ENCODE results near the gene CCDC134. TPM values are rescaled to one million over a fixed set of nuclear protein-coding genes. Genes with fewer than 3 reads are reported as not detected.

Gene CCDC134
- total and polyA plus RNA-seq, 2 of the 8 experiments (the other 6 are each of a cell fraction or from before 2014, with no cell fraction given) = 7.7 to 20.0 TPM

GRCh38 chr22:41758231-41758630 lies 42.2 kb upstream of the CCDC134 start:
- Histone ChIP-seq H4K20me1 (replicated peaks in 1 of 2; ENCODE audit: control insufficient read depth in 1 of 2, insufficient read depth in 2 of 2, low read length in 2 of 2) (no peaks in the 10 kb centered on the region), H3K79me2 (ENCODE audit: control insufficient read depth in 1 of 2, insufficient read depth in 2 of 2, low read length in 2 of 2) (no peaks in the 10 kb centered on the region)

More at GRCh38 chr22:41758231-41758630, 42.2 kb upstream of the CCDC134 start:
- no peak overlapping the region for H3K18ac ChIP-seq (ENCODE audit: extremely low read depth, low read length)
- TF ChIP-seq BCL11A (IDR thresholded peaks at IDR 0.05; ENCODE audit: low read depth in 2 of 2, low read length in 2 of 2) = no peak
- TF ChIP-seq E2F6 (IDR thresholded peaks at IDR 0.05) = no peak
- TF ChIP-seq SAP30 (IDR thresholded peaks at IDR 0.05; ENCODE audit: insufficient read depth, insufficient replicate concordance, low read length) = no peak
- no peak for TF ChIP-seq POU5F1 (IDR thresholded peaks at IDR 0.05; ENCODE audit: low read depth, low read length)
- TF ChIP-seq EGR1 (IDR thresholded peaks at IDR 0.05; ENCODE audit: borderline replicate concordance, low read depth, low read length) = no peak
- no peak for TF ChIP-seq SRF (IDR thresholded peaks at IDR 0.05; ENCODE audit: low read depth, low read length)
- TF ChIP-seq CREB1 (IDR thresholded peaks at IDR 0.05) = no peak
- TF ChIP-seq SP2 (IDR thresholded peaks at IDR 0.05; ENCODE audit: low read length) = no peak
- no peak for TF ChIP-seq CHD1 (IDR thresholded peaks at IDR 0.05; ENCODE audit: low read depth, low read length)
- ChIA-PET CTCF (ENCODE audit: partially characterized antibody) (interaction anchor here (1.1 to 5.1 kb wide), 4 partner anchors 10 to 101 kb away, joined by 3 to 26 read pairs (median 13); no protein-coding TSS in a partner anchor), POLR2A (ENCODE audit: partially characterized antibody) (no interaction called here)
- no peak overlapping the region for H2BK120ac ChIP-seq (replicated peaks; ENCODE audit: low read depth, low read length)
- H4K91ac ChIP-seq (replicated peaks; ENCODE audit: insufficient read length, low read length) = no peak overlapping the region
- H3K36me3 ChIP-seq (ENCODE audit: control insufficient read depth in 2 of 4, insufficient read depth in 4 of 4, low read length in 3 of 4) = no peaks in the 10 kb centered on the region
- peaks cover 0 to 7% (median 4%) of the 10 kb centered on the region in 4 experiments; a peak in 5 of 7 replicates for H3K4me1 ChIP-seq (replicated peaks in 1 of 4; ENCODE audit: control insufficient read depth in 3 of 4, insufficient read depth in 4 of 4, low read length in 3 of 4)
- no peak overlapping the region for H3K4me2 ChIP-seq (ENCODE audit: insufficient read depth in 1 of 2, low read depth in 2 of 2, low read length in 2 of 2)
- no peak overlapping the region for H4K8ac ChIP-seq (ENCODE audit: extremely low read depth, insufficient read depth, low read length)
- FAIRE-seq = no peak
- no peak overlapping the region for H2BK20ac ChIP-seq (ENCODE audit: low read length)
- no peak overlapping the region for H3K27ac ChIP-seq (ENCODE audit: low read depth, low read length)
- WGBS, 2 experiments (ENCODE audit: extremely low coverage in 1 of 2, insufficient coverage in 1 of 2, insufficient read length in 1 of 2, insufficient replicate concordance in 2 of 2, low coverage in 1 of 2, low lambda C conversion rate in 2 of 2, missing lambda C conversion rate in 1 of 2) = 77% methylated on average over 2 of the region's 2 CpGs; no CpG with 5 or more reads in 1 of the 2 experiments
- no peak overlapping the region for H4K5ac ChIP-seq (ENCODE audit: insufficient read length, low read depth, low read length)
- H2BK12ac ChIP-seq (ENCODE audit: low read depth, low read length) = no peak overlapping the region
- no peak overlapping the region for H3K23ac ChIP-seq (ENCODE audit: insufficient read length)
- no peak overlapping the region for H3K4ac ChIP-seq (replicated peaks; ENCODE audit: insufficient read length, low read depth, low read length)
- H3K79me1 ChIP-seq (ENCODE audit: low read depth, low read length) = no peaks in the 10 kb centered on the region
- H3K56ac ChIP-seq (replicated peaks; ENCODE audit: insufficient read length, low read depth, low read length) = no peak overlapping the region
- no peaks in the 10 kb centered on the region; a peak in 1 of 7 replicates for H3K27me3 ChIP-seq (replicated peaks in 1 of 4; ENCODE audit: control insufficient read depth in 3 of 4, extremely low read depth in 1 of 4, insufficient read depth in 3 of 4, low read length in 3 of 4)
- no peak overlapping the region for H3K9ac ChIP-seq (replicated peaks in 1 of 4; ENCODE audit: extremely low read depth in 1 of 4, low read depth in 3 of 4, low read length in 3 of 4)
- H3K4me3 ChIP-seq (ENCODE audit: extremely low read depth in 1 of 4, insufficient read depth in 2 of 4, low read depth in 3 of 4, low read length in 4 of 4) = no peak overlapping the region
- no peaks in the 10 kb centered on the region for H3K23me2 ChIP-seq (ENCODE audit: low read depth, low read length)
- no peak for DNase-seq (ENCODE audit: low read depth in 1 of 2, low spot score in 2 of 2)
- H3K14ac ChIP-seq (ENCODE audit: insufficient read length) = no peak overlapping the region
- H2BK15ac ChIP-seq (ENCODE audit: low read length) = no peak overlapping the region; the same call in 1 of the 2 replicates
- H2AFZ ChIP-seq (ENCODE audit: low read length) = no peak overlapping the region
- H2BK5ac ChIP-seq (ENCODE audit: low read depth, low read length) = no peak overlapping the region
- no peaks in the 10 kb centered on the region for H3K9me3 ChIP-seq (ENCODE audit: insufficient read depth in 2 of 2, low read depth in 1 of 2, low read length in 1 of 2)
- no peak overlapping the region for H2AK5ac ChIP-seq (ENCODE audit: low read depth, low read length)

Measured in H1 (cell line).